Hepatocyte (in vitro differentiated cells): Measurements from ENCODE around the gene PIAS4. TPM values are rescaled to one million over a fixed set of nuclear protein-coding genes. Genes with fewer than 3 reads are reported as not detected.

Experiments used
- DNase-seq: peaks from one replicate; pipeline ENCODE4 v3.0.0-alpha.2; 2016; ENCODE audit warnings: low spot score
- H2AFZ ChIP-seq: fragments of 200-600 bp; sonication (generic); 2 replicates; pipeline ENCODE4 v1.6.0; 2016; ENCODE audit warnings: antibody characterized with exemption, mild to moderate bottlenecking
- H3K27ac ChIP-seq: fragments of 200-600 bp; sonication (generic); 2 replicates; pipeline ENCODE4 v1.5.1; 2016; ENCODE audit warnings: mild to moderate bottlenecking
- H3K27me3 ChIP-seq: fragments of 200-600 bp; sonication (generic); 2 replicates; pipeline ENCODE4 v1.6.1; 2016
- H3K36me3 ChIP-seq: fragments of 200-600 bp; sonication (generic); replicated peaks from 2 replicates; pipeline ENCODE4 v1.5.1; 2016; ENCODE audit warnings: low read depth; ENCODE audit not compliant: insufficient read depth
- H3K4me1 ChIP-seq: fragments of 200-600 bp; sonication (generic); 2 replicates; pipeline ENCODE4 v1.5.1; 2016; ENCODE audit warnings: mild to moderate bottlenecking, moderate library complexity; ENCODE audit not compliant: insufficient read depth
- H3K4me2 ChIP-seq: fragments of 200-600 bp; sonication (generic); 2 replicates; pipeline ENCODE4 v1.6.0; 2016
- H3K4me3 ChIP-seq: fragments of 200-600 bp; sonication (generic); 2 replicates; pipeline ENCODE4 v1.5.1; 2016; ENCODE audit warnings: mild to moderate bottlenecking
- H3K79me2 ChIP-seq: fragments of 200-600 bp; sonication (generic); 2 replicates; pipeline ENCODE4 v1.6.0; 2017; ENCODE audit warnings: mild to moderate bottlenecking
- H3K9me2 ChIP-seq: fragments of 200-600 bp; sonication (generic); replicated peaks from 2 replicates; pipeline ENCODE4 v1.6.0; 2017; ENCODE audit warnings: mild to moderate bottlenecking; ENCODE audit not compliant: insufficient read depth
- H3K9me3 ChIP-seq: fragments of 200-600 bp; sonication (generic); 2 replicates; pipeline ENCODE4 v1.5.1; 2016; ENCODE audit warnings: low read depth, mild to moderate bottlenecking
- H4K20me1 ChIP-seq: fragments of 200-600 bp; sonication (generic); 2 replicates; pipeline ENCODE4 v1.6.0; 2016; ENCODE audit warnings: mild to moderate bottlenecking; ENCODE audit not compliant: insufficient read depth, poor library complexity, severe bottlenecking
- EZH2 ChIP-seq: fragments of 200-600 bp; sonication (generic); IDR thresholded peaks from 2 replicates; pipeline ENCODE4 v1.6.1; 2016; ENCODE audit warnings: antibody characterized with exemption, mild to moderate bottlenecking, borderline replicate concordance
- EZH2phosphoT487 ChIP-seq: fragments of 200-600 bp; sonication (generic); IDR thresholded peaks from one replicate; pipeline ENCODE4 v1.6.1; 2018; ENCODE audit warnings: antibody characterized with exemption, mild to moderate bottlenecking, low read depth, moderate library complexity; ENCODE audit not compliant: unreplicated experiment, severe bottlenecking
- WGBS: methylation state at CpG from one replicate; pipeline ENCODE4 v1.1.6; 2016; ENCODE audit warnings: low lambda C conversion rate; ENCODE audit errors: missing lambda C conversion rate; 5-methylcytosine and 5-hydroxymethylcytosine counted together
- polyA plus RNA-seq: library from polyadenylated mRNA; unstranded; fragments of >200 nt; fragmentation: Nextera tagmentation; extraction: Ambion mirVana; gene quantifications from 2 replicates; pipeline ENCODE4 v1.2.1, GENCODE V29; 2016
- total RNA-seq: library from RNA; depleted of rRNA; stranded (reverse); fragments of >200 nt; gene quantifications from 2 replicates; pipeline ENCODE4 v1.2.3, GENCODE V29; 2014
- TF ChIP-seq, protein P1 (sequence below): fragments of 200-600 bp; sonication (generic); IDR thresholded peaks from 2 replicates; pipeline ENCODE4 v1.5.1; 2016; ENCODE audit warnings: antibody characterized with exemption, mild to moderate bottlenecking; ENCODE audit not compliant: poor library complexity

Gene PIAS4
- total and polyA plus RNA-seq, 2 experiments from 2014 or later: 15.0 to 16.7 TPM

DNA sequence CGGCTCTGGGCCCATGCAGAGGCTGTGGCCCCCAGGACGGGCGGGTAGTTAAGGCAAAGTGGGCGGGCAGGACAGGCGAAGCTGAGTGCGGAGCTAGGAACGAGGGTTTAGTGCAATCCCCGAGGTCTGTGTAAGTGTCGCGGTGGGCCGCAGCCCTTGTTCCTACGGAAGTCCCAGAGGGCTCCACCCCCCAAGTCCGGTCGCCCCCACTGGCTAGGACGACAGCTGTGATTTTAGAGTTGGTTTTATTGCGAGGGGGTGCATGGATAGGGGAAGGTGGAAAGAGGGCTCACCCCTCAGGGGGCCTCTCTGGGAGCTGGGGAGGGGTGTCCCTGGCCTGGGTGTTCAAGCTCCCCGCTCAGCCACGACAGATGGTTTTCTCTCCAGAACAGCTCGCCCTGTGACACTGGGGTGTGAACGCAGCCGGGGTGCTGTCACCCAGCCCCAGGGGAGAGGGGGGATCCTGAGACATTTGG lies 37.5 kb downstream of the PIAS4 start:
- H4K20me1 ChIP-seq: peaks cover 58% of the 10 kb centered on the region

DNA sequence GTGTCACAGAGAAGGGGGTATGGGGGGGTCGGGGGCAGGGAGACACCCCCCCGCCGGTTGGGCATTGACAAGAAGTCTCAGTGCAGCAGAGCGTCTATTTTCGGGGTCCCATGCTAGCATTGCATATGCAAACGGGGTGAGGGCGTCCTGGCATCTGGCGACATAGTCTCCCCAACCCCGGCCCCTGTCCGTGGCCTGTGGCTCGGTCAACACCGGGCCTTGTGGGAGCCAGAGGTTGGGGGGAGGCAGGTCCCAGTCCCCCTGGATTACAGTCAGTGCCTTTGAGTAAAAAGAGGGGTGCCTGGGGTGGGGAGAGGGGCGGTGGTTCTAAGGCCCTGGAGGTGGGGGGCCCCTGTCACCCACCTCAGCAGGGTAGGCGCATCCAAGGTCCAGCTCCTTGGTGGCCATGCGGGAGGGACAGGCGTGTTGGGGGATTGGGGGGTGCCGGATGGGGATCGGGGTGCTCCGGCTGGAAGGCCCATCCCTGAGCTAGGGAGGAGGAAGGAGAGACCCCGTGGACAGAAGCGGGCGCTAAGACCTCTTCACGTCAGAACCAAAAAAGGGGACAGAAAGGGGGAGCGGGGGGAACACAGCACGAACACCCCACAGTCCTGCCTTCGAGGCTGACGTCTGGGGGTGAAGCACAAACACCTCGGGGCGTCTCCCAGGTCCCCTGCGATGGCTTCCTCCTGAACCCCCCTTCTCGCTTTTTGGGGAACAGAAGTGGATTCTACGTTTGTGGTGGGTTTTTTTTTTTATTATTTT lies 38.2 kb downstream of the PIAS4 start:
- Histone ChIP-seq H3K4me2 (no peak overlapping the region), H4K20me1 (peaks cover 65% of the 10 kb centered on the region), H2AFZ (no peak overlapping the region), H3K79me2 (peaks cover 64% of the 10 kb centered on the region), H3K36me3 (no peaks in the 10 kb centered on the region), H3K27me3 (no peaks in the 10 kb centered on the region), H3K4me1 (no peaks in the 10 kb centered on the region), H3K27ac (no peak overlapping the region), H3K4me3 (no peak overlapping the region), H3K9me3 (no peaks in the 10 kb centered on the region), H3K9me2 (no peaks in the 10 kb centered on the region)
- DNase-seq: no peak
- TF ChIP-seq EZH2: no peak
- TF ChIP-seq, protein P1, sequence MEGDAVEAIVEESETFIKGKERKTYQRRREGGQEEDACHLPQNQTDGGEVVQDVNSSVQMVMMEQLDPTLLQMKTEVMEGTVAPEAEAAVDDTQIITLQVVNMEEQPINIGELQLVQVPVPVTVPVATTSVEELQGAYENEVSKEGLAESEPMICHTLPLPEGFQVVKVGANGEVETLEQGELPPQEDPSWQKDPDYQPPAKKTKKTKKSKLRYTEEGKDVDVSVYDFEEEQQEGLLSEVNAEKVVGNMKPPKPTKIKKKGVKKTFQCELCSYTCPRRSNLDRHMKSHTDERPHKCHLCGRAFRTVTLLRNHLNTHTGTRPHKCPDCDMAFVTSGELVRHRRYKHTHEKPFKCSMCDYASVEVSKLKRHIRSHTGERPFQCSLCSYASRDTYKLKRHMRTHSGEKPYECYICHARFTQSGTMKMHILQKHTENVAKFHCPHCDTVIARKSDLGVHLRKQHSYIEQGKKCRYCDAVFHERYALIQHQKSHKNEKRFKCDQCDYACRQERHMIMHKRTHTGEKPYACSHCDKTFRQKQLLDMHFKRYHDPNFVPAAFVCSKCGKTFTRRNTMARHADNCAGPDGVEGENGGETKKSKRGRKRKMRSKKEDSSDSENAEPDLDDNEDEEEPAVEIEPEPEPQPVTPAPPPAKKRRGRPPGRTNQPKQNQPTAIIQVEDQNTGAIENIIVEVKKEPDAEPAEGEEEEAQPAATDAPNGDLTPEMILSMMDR: no peak
- TF ChIP-seq EZH2phosphoT487: no peak
- 95% methylated on average over 26 of the region's 32 CpGs for WGBS

More for the DNA sequence above, 37.5 kb downstream of the PIAS4 start:
- no peaks in the 10 kb centered on the region for H3K36me3 ChIP-seq
- H3K4me1 ChIP-seq: no peaks in the 10 kb centered on the region
- H3K79me2 ChIP-seq: peaks cover 58% of the 10 kb centered on the region
- H3K4me2 ChIP-seq: no peak overlapping the region
- TF ChIP-seq EZH2phosphoT487 (no peak), EZH2 (no peak)
- TF ChIP-seq, protein P1: no peak
- H3K4me3 ChIP-seq: no peak overlapping the region
- H3K27me3 ChIP-seq: no peaks in the 10 kb centered on the region
- 87% methylated on average over 20 of the region's 21 CpGs for WGBS
- H3K9me2 ChIP-seq: no peaks in the 10 kb centered on the region
- H3K9me3 ChIP-seq: no peaks in the 10 kb centered on the region
- H3K27ac ChIP-seq: no peak overlapping the region
- no peak overlapping the region for H2AFZ ChIP-seq
- no peak for DNase-seq

DNA sequence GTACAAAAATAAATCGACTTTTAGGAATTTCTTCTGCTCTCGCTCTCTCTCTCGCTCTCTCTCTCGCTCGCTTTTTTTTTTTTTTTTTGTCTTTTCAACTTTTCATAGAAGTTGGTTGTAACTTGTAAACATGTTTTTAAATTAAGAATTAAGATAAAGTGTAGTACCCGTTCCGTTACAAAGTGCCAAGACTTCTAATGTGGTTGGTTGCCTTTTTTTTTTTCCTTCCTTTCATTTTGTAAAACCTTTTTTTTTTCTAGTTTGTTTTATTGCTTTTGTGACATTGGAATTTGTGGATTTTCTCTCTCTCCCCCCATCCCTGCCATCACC lies 38.8 kb downstream of the PIAS4 start:
- no peak overlapping the region for H3K4me3 ChIP-seq
- H3K4me2 ChIP-seq: no peak overlapping the region
- H3K9me2 ChIP-seq: no peaks in the 10 kb centered on the region
- 89% methylated on average over 7 of the region's 7 CpGs for WGBS
- H3K4me1 ChIP-seq: peaks cover 1% of the 10 kb centered on the region
- no peak for DNase-seq
- H4K20me1 ChIP-seq: peaks cover 69% of the 10 kb centered on the region
- no peaks in the 10 kb centered on the region for H3K36me3 ChIP-seq
- peaks cover 67% of the 10 kb centered on the region for H3K79me2 ChIP-seq
- no peak overlapping the region for H2AFZ ChIP-seq
- no peak for TF ChIP-seq EZH2
- TF ChIP-seq, protein P1: no peak
- no peak for TF ChIP-seq EZH2phosphoT487
- H3K27me3 ChIP-seq: no peaks in the 10 kb centered on the region
- no peaks in the 10 kb centered on the region for H3K9me3 ChIP-seq
- no peak overlapping the region for H3K27ac ChIP-seq
